Sigmoid colon (tissue), 7 donors: ENCODE results near the gene ETFBKMT. TPM values are rescaled to one million over a fixed set of nuclear protein-coding genes. Genes with fewer than 3 reads are reported as not detected.
A peak's percentile ranks its signal among the peaks of the same experiment; 100 is the strongest.

ENCODE experiments used
- DNase-seq: peaks from one replicate; pipeline ENCODE4 v3.0.0-alpha.2; 2019
- H3K27ac ChIP-seq, 4 donors: fragments of 200-600 bp; sonication (generic); one replicate each; pipeline ENCODE4 v1.5.1; 2016 to 2019; ENCODE audit warnings: mild to moderate bottlenecking in 1 of 4
- H3K27me3 ChIP-seq, 3 donors: fragments of 200-600 bp; sonication (generic); one replicate each; pipeline ENCODE4 v1.5.1; 2019; ENCODE audit warnings: mild to moderate bottlenecking in 1 of 3
- H3K36me3 ChIP-seq, 4 donors: fragments of 200-600 bp; sonication (generic); one replicate each; pipeline ENCODE4 v1.5.1; 2016 to 2019
- H3K4me1 ChIP-seq, 4 donors: fragments of 200-600 bp; sonication (generic); one replicate each; pipeline ENCODE4 v1.5.1; 2017 to 2019
- H3K4me3 ChIP-seq, 4 donors: fragments of 200-600 bp; sonication (generic); one replicate each; pipeline ENCODE4 v1.5.1; 2017 to 2019; ENCODE audit warnings: mild to moderate bottlenecking in 2 of 4, moderate library complexity in 1 of 4
- H3K9me3 ChIP-seq, 4 donors: fragments of 200-600 bp in 3 of 4; sonication (generic) in 3 of 4; one replicate each; pipeline versions ENCODE4 v1.5.1 to v1.6.1; 2013 to 2019
- EP300 ChIP-seq, 4 donors: sonication (generic); formaldehyde crosslinking; IDR thresholded peaks; one replicate each; pipeline ENCODE4 v1.6.1; 2017; ENCODE audit warnings: antibody characterized with exemption in 4 of 4
- POLR2A ChIP-seq, 2 donors: fragments of 450-650 bp; IDR thresholded peaks; one replicate each; pipeline ENCODE4 v1.6.1; 2016; ENCODE audit warnings: antibody characterized with exemption in 2 of 2, mild to moderate bottlenecking in 2 of 2, moderate library complexity in 2 of 2
- POLR2AphosphoS5 ChIP-seq, 4 donors: sonication (generic); formaldehyde crosslinking; IDR thresholded peaks; one replicate each; pipeline ENCODE4 v1.6.1; 2017; ENCODE audit warnings: antibody characterized with exemption in 4 of 4
- WGBS, 2 donors: extraction: QIAGEN DNeasy Blood & Tissue Kit; methylation state at CpG; one replicate each; pipeline ENCODE4 v1.1.7; 2013; 5-methylcytosine and 5-hydroxymethylcytosine counted together
- intact Hi-C: fragments of 100-400 bp; cut with DNase I; formaldehyde crosslinking; loops from one replicate; pipeline ENCODE4 v1.15.1; 2023
- polyA plus RNA-seq, 3 donors: library from polyadenylated mRNA; stranded (reverse); fragments of 200-250 nt; gene quantifications; one replicate each; pipeline ENCODE4 v1.2.3, GENCODE V29; 2013
- total RNA-seq, 4 donors: library from RNA; depleted of rRNA; stranded (reverse); fragments of >200 nt; gene quantifications; one replicate each; pipeline ENCODE4 v1.1.0, GENCODE V29; 2016
- TF ChIP-seq, protein P1 (sequence below), 4 experiments: fragments of 450-650 bp in 3 of 4; fragments of 200-600 bp in 1 of 4; IDR thresholded peaks; one replicate each; pipeline ENCODE4 v1.5.1; 2016 to 2019; ENCODE audit warnings: antibody characterized with exemption in 4 of 4, mild to moderate bottlenecking in 3 of 4, moderate library complexity in 2 of 4
- donor health status: healthy with polysubstance abuse.
- donor health status: Bipolar disorder and iron deficiency.
- donor health status: healthy.

The ETFBKMT gene
- total and polyA plus RNA-seq, 7 donors = 1.2 to 4.4 (median 2.5) TPM

DNA sequence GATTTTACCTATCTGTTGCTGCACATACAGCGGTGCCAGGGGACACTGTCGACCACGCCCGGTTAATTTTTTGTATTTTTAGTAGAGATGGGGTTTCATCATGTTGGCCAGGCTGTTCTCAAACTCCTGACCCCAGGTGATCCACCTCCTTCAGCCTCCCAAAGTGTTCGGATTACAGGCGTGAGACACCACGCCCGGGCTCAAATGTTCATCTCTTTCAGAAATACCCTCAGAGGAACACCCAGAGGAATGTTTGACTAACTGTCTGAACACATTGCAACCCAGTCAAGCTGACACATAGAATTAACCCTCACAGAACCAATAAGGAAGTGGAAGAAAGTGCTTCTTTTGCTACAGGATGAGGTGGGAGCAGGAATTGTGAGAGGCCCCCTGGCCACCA lies 15.0 kb upstream of the ETFBKMT start:
- TF ChIP-seq EP300 (IDR thresholded peaks at IDR 0.05) = no peak
- TF ChIP-seq, protein P1, sequence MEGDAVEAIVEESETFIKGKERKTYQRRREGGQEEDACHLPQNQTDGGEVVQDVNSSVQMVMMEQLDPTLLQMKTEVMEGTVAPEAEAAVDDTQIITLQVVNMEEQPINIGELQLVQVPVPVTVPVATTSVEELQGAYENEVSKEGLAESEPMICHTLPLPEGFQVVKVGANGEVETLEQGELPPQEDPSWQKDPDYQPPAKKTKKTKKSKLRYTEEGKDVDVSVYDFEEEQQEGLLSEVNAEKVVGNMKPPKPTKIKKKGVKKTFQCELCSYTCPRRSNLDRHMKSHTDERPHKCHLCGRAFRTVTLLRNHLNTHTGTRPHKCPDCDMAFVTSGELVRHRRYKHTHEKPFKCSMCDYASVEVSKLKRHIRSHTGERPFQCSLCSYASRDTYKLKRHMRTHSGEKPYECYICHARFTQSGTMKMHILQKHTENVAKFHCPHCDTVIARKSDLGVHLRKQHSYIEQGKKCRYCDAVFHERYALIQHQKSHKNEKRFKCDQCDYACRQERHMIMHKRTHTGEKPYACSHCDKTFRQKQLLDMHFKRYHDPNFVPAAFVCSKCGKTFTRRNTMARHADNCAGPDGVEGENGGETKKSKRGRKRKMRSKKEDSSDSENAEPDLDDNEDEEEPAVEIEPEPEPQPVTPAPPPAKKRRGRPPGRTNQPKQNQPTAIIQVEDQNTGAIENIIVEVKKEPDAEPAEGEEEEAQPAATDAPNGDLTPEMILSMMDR (IDR thresholded peaks at IDR 0.05) = no peak
- TF ChIP-seq POLR2AphosphoS5 (IDR thresholded peaks at IDR 0.05) = no peak
- no peak for TF ChIP-seq POLR2A (IDR thresholded peaks at IDR 0.05)
- WGBS, 2 donors = 72 to 86% methylated on average over 8 of the region's 8 CpGs
- no peak for DNase-seq
- Histone ChIP-seq H3K4me3 (no peak overlapping the region), H3K27ac (no peak overlapping the region), H3K36me3 (no peaks in the 10 kb centered on the region), H3K4me1 (no peaks in the 10 kb centered on the region), H3K27me3 (no peaks in the 10 kb centered on the region), H3K9me3 (no peaks in the 10 kb centered on the region)
- intact Hi-C loops = no loop called here

DNA sequence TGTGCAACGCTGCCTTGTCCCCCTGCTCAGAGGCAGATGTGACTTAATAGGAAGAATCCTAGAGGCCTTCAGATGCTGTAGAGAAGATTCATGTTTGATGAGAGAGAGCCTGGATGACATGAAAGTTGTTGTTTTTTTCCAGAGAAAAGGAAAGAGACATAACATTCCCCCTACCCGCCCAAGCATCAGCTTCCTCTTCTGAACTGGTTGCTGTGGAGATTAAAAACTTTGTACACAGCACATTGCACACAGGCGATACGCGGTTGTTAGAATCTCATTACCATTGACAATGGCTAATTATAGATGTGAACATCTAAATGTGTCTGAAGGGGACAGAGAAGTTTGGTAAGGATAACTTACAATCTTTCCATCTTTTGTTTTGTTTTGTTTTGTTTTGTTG lies 13.6 kb upstream of the ETFBKMT start:
- H3K36me3 ChIP-seq = no peaks in the 10 kb centered on the region
- no peak overlapping the region for H3K27ac ChIP-seq
- DNase-seq = no peak
- no peaks in the 10 kb centered on the region for H3K9me3 ChIP-seq
- WGBS, 2 donors = 47 to 74% methylated on average over 5 of the region's 5 CpGs
- no peaks in the 10 kb centered on the region for H3K4me1 ChIP-seq
- no peak for TF ChIP-seq POLR2A (IDR thresholded peaks at IDR 0.05)
- intact Hi-C loops = no loop called here
- no peak overlapping the region for H3K4me3 ChIP-seq
- H3K27me3 ChIP-seq = no peaks in the 10 kb centered on the region

DNA sequence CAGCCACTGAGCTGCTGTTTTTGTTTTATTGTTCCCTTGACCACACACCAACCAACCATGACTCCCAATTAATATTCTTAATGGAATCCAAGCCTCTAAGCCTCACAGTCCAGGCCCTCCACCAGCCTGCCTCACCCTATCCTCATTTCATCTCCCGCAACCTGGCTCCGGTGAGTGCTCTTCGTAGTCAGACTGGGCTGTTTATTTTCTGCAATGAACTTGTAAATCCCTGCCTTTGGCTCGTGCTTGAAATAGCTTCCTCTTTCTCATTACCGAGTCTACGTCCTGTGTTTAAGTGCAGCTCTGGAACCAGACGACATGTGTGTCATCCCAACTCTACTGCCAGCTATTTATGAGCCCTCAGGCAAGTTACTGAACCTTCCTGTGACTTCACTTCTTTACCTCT lies 12.4 kb upstream of the ETFBKMT start:
- intact Hi-C loops = no loop called here
- TF ChIP-seq, protein P1 (IDR thresholded peaks at IDR 0.05) = no peak
- TF ChIP-seq POLR2AphosphoS5 (IDR thresholded peaks at IDR 0.05) = no peak
- Histone ChIP-seq H3K4me3 (no peak overlapping the region), H3K9me3 (no peaks in the 10 kb centered on the region), H3K36me3 (no peaks in the 10 kb centered on the region), H3K27me3 (no peaks in the 10 kb centered on the region), H3K4me1 (no peaks in the 10 kb centered on the region), H3K27ac (no peak overlapping the region)
- 41 to 52% methylated on average over 7 of the region's 7 CpGs for WGBS, 2 donors
- DNase-seq = no peak

DNA sequence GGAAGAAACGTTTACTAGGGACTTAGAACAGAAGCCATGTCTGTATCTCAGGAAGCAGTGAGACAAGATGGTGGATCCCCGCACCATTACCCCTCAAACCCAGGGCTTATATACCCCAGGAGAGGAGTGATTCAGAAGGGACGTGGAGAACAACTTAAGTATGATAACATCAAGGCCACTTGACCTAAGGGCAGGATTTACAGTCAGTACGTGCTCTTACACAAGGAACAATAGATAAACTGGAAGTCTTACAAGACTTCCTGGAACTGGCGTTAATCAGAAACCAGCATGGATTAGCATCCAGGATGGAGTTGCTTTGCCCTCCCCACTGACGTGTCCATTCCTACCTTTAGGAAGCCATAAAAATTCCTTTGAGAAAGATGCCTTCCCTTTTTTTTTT lies 8.6 kb upstream of the ETFBKMT start:
- no peak for DNase-seq
- H3K27ac ChIP-seq = peak overlapping the region in 1 of 4 donors; percentile 72
- intact Hi-C loops = loop anchor here (5.0 kb wide), 2 partner anchors 456 to 661 kb away; partner anchors contain the start of gene BICD1
- H3K4me3 ChIP-seq = peak overlapping the region in 2 of 4 donors; percentile 41 to 43
- H3K9me3 ChIP-seq = no peaks in the 10 kb centered on the region
- peaks cover 0 to 12% (median 8%) of the 10 kb centered on the region in 4 donors for H3K4me1 ChIP-seq
- TF ChIP-seq EP300 (IDR thresholded peaks at IDR 0.05) (peak in 1 of 4 donors; percentile 50), POLR2AphosphoS5 (IDR thresholded peaks at IDR 0.05) (peak in 1 of 4 donors; percentile 45), POLR2A (IDR thresholded peaks at IDR 0.05) (no peak)
- TF ChIP-seq, protein P1 (IDR thresholded peaks at IDR 0.05) = no peak
- 20 to 64% methylated on average over 6 of the region's 6 CpGs for WGBS, 2 donors
- H3K27me3 ChIP-seq = no peaks in the 10 kb centered on the region
- H3K36me3 ChIP-seq = no peaks in the 10 kb centered on the region

DNA sequence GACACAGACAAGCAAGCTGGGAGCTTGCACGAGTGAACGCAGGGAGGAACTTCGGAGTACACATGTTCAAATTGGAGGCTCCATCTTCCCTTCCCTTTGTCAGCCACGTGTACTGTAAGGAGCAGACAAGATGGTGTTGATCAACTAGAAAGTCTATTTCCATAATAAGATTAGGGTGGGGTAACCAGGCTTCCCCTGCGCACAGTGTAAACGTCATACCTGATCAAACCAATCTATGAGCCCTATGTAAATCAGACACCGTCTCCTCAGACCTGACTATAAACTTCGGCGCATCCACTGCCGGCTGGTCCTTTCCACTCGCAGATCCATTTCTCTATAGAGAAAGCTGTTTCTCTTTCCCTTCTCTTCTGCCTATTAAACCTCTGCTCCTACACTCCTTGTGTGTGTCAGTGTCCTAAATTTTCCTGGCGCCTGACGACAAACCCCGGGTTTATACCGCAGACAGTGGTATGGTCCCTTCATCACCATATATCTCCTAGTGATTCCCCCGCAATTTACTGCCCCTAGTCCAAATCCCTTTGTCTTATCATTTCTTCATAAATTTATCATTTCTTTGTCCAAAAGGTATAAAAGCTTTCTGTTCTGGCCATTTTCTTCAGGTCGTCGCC lies 7.5 kb upstream of the ETFBKMT start:
- WGBS, 2 donors = 87 to 89% methylated on average over 18 of the region's 18 CpGs
- intact Hi-C loops = loop anchor here (5.0 kb wide), 2 partner anchors 455 to 660 kb away; partner anchors contain the start of gene BICD1

More for the DNA sequence above, 7.5 kb upstream of the ETFBKMT start:
- Histone ChIP-seq H3K4me1 (peaks cover 0 to 12% (median 8%) of the 10 kb centered on the region in 4 donors), H3K36me3 (no peaks in the 10 kb centered on the region), H3K27me3 (no peaks in the 10 kb centered on the region), H3K4me3 (peak overlapping the region in 3 of 4 donors; percentile 9 to 43 (median 41)), H3K27ac (peak overlapping the region in 3 of 4 donors; percentile 68 to 72 (median 69)), H3K9me3 (no peaks in the 10 kb centered on the region)
- DNase-seq = no peak
- TF ChIP-seq, protein P1 (IDR thresholded peaks at IDR 0.05) = no peak
- TF ChIP-seq POLR2A (IDR thresholded peaks at IDR 0.05) (no peak), EP300 (IDR thresholded peaks at IDR 0.05) (no peak), POLR2AphosphoS5 (IDR thresholded peaks at IDR 0.05) (peak in 2 of 4 donors; percentile 45 to 61)
